HG03469 (cell line): ENCODE measurements around the gene HPS4.
"Not testable (repeated sequence)": the region's sequence is repeated elsewhere in the genome, so short reads cannot be mapped to it uniquely, and the experiment has no call there.

ENCODE experiments used
- ATAC-seq: cut with Tn5 transposase; IDR thresholded peaks from one replicate; pipeline ENCODE4 v1.9.1; 2021; ENCODE audit warnings: mild to moderate bottlenecking, moderate library complexity, moderate number of reproducible peaks; ENCODE audit not compliant: unreplicated experiment

Gene HPS4

GRCh38 chr22:26444777-26445176 is 38.8 kb downstream of the HPS4 start:
- ATAC-seq = no peak

GRCh38 chr22:26443901-26444690 is 39.5 kb downstream of the HPS4 start:
- no peak for ATAC-seq

GRCh38 chr22:26442086-26442756 is 41.4 kb downstream of the HPS4 start:
- ATAC-seq = no peak

- ATAC-seq = no peak
These were observed 44.0 kb downstream of the HPS4 start for GRCh38 chr22:26439559-26439958.

- ATAC-seq = not testable (repeated sequence)
These were observed 44.8 kb downstream of the HPS4 start for GRCh38 chr22:26438776-26439175.

GRCh38 chr22:26437694-26438392 is 45.7 kb downstream of the HPS4 start:
- ATAC-seq = no peak

GRCh38 chr22:26436903-26437515 is 46.6 kb downstream of the HPS4 start:
- ATAC-seq = no peak

GRCh38 chr22:26435327-26436093 is 48.1 kb downstream of the HPS4 start:
- ATAC-seq = no peak

GRCh38 chr22:26433805-26434204 is 49.8 kb downstream of the HPS4 start:
- ATAC-seq = no peak

GRCh38 chr22:26432619-26433311 is 50.8 kb downstream of the HPS4 start:
- no peak for ATAC-seq

GRCh38 chr22:26431261-26431995 is 52.2 kb downstream of the HPS4 start:
- no peak for ATAC-seq

- no peak for ATAC-seq
These were observed 53.0 kb downstream of the HPS4 start for GRCh38 chr22:26430600-26430999.

- ATAC-seq = peak; percentile 1
These were observed 53.9 kb downstream of the HPS4 start for GRCh38 chr22:26429458-26430286.

- ATAC-seq = peak; percentile 47
These were observed 54.8 kb downstream of the HPS4 start, which contains the start of gene ASPHD2 for GRCh38 chr22:26428515-26429457. TSS of gene ASPHD2 (plus strand) at chr22:26429260. CDS start at chr22:26433616, 4,356 bp downstream.

GRCh38 chr22:26426924-26427323 is 56.7 kb downstream of the HPS4 start:
- no peak for ATAC-seq

GRCh38 chr22:26418620-26419019 is 65.0 kb downstream of the HPS4 start:
- no peak for ATAC-seq

- no peak for ATAC-seq
These were observed 66.2 kb downstream of the HPS4 start for GRCh38 chr22:26417406-26417805.
